ENCODE measurements around the gene GPN2.

Gene GPN2

GRCh38 chr1:26855636-26856035, 34.4 kb downstream of the GPN2 start (continued):
- TF ChIP-seq ZNF585B (tag by site-specific recombination; IDR thresholded peaks at IDR 0.05) (no peak), ZNF174 (tag by site-specific recombination; IDR thresholded peaks at IDR 0.05) (no peak), ZNF133 (tag by site-specific recombination; IDR thresholded peaks at IDR 0.05) (no peak), EGR2 (tag by site-specific recombination; IDR thresholded peaks at IDR 0.05; ENCODE audit: low read depth) (no peak), ZNF366 (tag by site-specific recombination; conservative IDR thresholded peaks at IDR 0.05) (no peak), ZSCAN30 (tag by site-specific recombination; IDR thresholded peaks at IDR 0.05) (no peak), ZNF549 (tag by site-specific recombination; IDR thresholded peaks at IDR 0.05) (no peak), ZNF776 (tag by site-specific recombination; IDR thresholded peaks at IDR 0.05; ENCODE audit: borderline replicate concordance) (no peak), IKZF3 (tag by site-specific recombination; IDR thresholded peaks at IDR 0.05) (no peak), REST (tag by site-specific recombination; IDR thresholded peaks at IDR 0.05) (no peak), WT1 (tag by site-specific recombination; IDR thresholded peaks at IDR 0.05) (no peak)

GRCh38 chr1:26854906-26855305, 35.2 kb downstream of the GPN2 start:
- ChIA-PET POLR2A (interaction anchor here (0.9 to 2.3 kb wide), 2 partner anchors 10 to 25 kb away, joined by 3 to 9 read pairs; no protein-coding TSS in a partner anchor), CTCF (interaction anchor here (0.5 to 1.6 kb wide), 3 partner anchors 22 to 46 kb away, joined by 3 to 7 read pairs (median 4); no protein-coding TSS in a partner anchor)
- TF ChIP-seq ZFHX2 (tag by site-specific recombination; conservative IDR thresholded peaks at IDR 0.05) (0 out of 2 replicates have a peak, but pooled peaks have one; percentile 11), KLF1 (tag by site-specific recombination; IDR thresholded peaks at IDR 0.05) (peak; percentile 97)
- TF ChIP-seq, protein P1, sequence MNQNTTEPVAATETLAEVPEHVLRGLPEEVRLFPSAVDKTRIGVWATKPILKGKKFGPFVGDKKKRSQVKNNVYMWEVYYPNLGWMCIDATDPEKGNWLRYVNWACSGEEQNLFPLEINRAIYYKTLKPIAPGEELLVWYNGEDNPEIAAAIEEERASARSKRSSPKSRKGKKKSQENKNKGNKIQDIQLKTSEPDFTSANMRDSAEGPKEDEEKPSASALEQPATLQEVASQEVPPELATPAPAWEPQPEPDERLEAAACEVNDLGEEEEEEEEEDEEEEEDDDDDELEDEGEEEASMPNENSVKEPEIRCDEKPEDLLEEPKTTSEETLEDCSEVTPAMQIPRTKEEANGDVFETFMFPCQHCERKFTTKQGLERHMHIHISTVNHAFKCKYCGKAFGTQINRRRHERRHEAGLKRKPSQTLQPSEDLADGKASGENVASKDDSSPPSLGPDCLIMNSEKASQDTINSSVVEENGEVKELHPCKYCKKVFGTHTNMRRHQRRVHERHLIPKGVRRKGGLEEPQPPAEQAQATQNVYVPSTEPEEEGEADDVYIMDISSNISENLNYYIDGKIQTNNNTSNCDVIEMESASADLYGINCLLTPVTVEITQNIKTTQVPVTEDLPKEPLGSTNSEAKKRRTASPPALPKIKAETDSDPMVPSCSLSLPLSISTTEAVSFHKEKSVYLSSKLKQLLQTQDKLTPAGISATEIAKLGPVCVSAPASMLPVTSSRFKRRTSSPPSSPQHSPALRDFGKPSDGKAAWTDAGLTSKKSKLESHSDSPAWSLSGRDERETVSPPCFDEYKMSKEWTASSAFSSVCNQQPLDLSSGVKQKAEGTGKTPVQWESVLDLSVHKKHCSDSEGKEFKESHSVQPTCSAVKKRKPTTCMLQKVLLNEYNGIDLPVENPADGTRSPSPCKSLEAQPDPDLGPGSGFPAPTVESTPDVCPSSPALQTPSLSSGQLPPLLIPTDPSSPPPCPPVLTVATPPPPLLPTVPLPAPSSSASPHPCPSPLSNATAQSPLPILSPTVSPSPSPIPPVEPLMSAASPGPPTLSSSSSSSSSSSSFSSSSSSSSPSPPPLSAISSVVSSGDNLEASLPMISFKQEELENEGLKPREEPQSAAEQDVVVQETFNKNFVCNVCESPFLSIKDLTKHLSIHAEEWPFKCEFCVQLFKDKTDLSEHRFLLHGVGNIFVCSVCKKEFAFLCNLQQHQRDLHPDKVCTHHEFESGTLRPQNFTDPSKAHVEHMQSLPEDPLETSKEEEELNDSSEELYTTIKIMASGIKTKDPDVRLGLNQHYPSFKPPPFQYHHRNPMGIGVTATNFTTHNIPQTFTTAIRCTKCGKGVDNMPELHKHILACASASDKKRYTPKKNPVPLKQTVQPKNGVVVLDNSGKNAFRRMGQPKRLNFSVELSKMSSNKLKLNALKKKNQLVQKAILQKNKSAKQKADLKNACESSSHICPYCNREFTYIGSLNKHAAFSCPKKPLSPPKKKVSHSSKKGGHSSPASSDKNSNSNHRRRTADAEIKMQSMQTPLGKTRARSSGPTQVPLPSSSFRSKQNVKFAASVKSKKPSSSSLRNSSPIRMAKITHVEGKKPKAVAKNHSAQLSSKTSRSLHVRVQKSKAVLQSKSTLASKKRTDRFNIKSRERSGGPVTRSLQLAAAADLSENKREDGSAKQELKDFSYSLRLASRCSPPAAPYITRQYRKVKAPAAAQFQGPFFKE (tag by site-specific recombination; IDR thresholded peaks at IDR 0.05; ENCODE audit: borderline replicate concordance), result no peak
- Histone ChIP-seq H3K4me1 (ENCODE audit: control insufficient read depth, insufficient read depth, low read length) (no peaks in the 10 kb centered on the region), H3K36me3 (ENCODE audit: control insufficient read depth in 2 of 2, insufficient read depth in 1 of 2, low read length in 2 of 2) (peaks cover 0 to 66% of the 10 kb centered on the region in 2 experiments; a peak in 1 of 3 replicates), H3K9me3 (ENCODE audit: control insufficient read depth, insufficient read depth, low read depth, low read length) (no peaks in the 10 kb centered on the region), H3K4me3 (ENCODE audit: low read depth, low read length) (no peak overlapping the region), H3K27ac (ENCODE audit: extremely low read depth, low read depth, low read length) (no peak overlapping the region)

DNA sequence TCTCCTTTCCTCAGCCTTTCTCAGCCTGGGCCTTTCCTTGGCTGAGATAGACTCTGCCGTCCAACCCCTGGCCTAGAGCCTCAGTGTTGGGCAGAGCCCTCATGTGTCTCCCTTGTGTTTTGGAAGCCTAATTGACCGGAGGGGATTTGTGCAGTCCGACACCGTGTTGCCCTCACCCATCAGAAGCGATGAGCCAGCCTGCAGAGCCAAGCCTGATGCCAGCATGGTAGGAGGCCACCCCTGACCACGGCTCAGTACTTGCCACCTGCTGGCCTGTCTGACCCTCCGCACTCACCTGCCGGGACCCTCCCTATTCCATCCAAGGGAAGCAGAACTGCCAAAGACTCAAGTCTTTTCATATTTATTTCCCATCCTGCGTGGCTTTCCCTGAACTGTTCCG, 36.5 kb downstream of the GPN2 start:
- H3K27ac ChIP-seq (ENCODE audit: extremely low read depth, low read depth, low read length), result no peak overlapping the region
- no peaks in the 10 kb centered on the region for H3K9me3 ChIP-seq (ENCODE audit: control insufficient read depth, insufficient read depth, low read depth, low read length)
- ChIA-PET POLR2A (no interaction called here), CTCF (no interaction called here)
- H3K36me3 ChIP-seq (ENCODE audit: control insufficient read depth in 2 of 2, insufficient read depth in 1 of 2, low read length in 2 of 2), result peaks cover 0 to 79% of the 10 kb centered on the region in 2 experiments; a peak in 1 of 3 replicates
- H3K4me1 ChIP-seq (ENCODE audit: control insufficient read depth, insufficient read depth, low read length), result no peaks in the 10 kb centered on the region
- H3K4me3 ChIP-seq (ENCODE audit: low read depth, low read length), result no peak overlapping the region
- no peak for TF ChIP-seq GFI1B (tag by site-specific recombination; IDR thresholded peaks at IDR 0.05)
- TF ChIP-seq ZNF239 (tag by site-specific recombination; IDR thresholded peaks at IDR 0.05), result no peak
- TF ChIP-seq ZNF792 (tag by site-specific recombination; IDR thresholded peaks at IDR 0.05), result no peak
- TF ChIP-seq ZNF121 (tag by site-specific recombination; IDR thresholded peaks at IDR 0.05), result no peak
- TF ChIP-seq ZSCAN23 (tag by site-specific recombination; IDR thresholded peaks at IDR 0.05), result no peak
- no peak for TF ChIP-seq ZNF521 (tag by site-specific recombination; IDR thresholded peaks at IDR 0.05)
- TF ChIP-seq ZNF580 (tag by site-specific recombination; IDR thresholded peaks at IDR 0.05), result no peak
- TF ChIP-seq ZNF366 (tag by site-specific recombination; conservative IDR thresholded peaks at IDR 0.05), result no peak
- no peak for TF ChIP-seq ATF2 (tag by site-specific recombination; IDR thresholded peaks at IDR 0.05; ENCODE audit: low read depth)
- TF ChIP-seq WT1 (tag by site-specific recombination; IDR thresholded peaks at IDR 0.05), result no peak
- TF ChIP-seq ZNF549 (tag by site-specific recombination; IDR thresholded peaks at IDR 0.05), result no peak

All from HEK293 (cell line).